ENCODE data around the gene BEST2.

Gene BEST2

GRCh38 chr19:12750851-12751250 lies 740 bp upstream of the BEST2 start:
- Histone ChIP-seq H3K36me3 (ENCODE audit: control insufficient read depth, insufficient read depth, low read length) (peaks cover 14% of the 10 kb centered on the region), H3K27me3 (ENCODE audit: control insufficient read depth, insufficient read depth, low read length, poor library complexity, severe bottlenecking) (peaks cover 43% of the 10 kb centered on the region), H3K9me3 (ENCODE audit: control insufficient read depth, low read length) (no peaks in the 10 kb centered on the region), H3K4me3 (ENCODE audit: insufficient read depth, low read depth, low read length) (no peak overlapping the region), H3K4me1 (ENCODE audit: control insufficient read depth, insufficient read depth, low read length) (peaks cover 8% of the 10 kb centered on the region), H3K27ac (ENCODE audit: insufficient read depth, low read depth, low read length, poor library complexity, severe bottlenecking) (no peak overlapping the region)
- WGBS, 2 experiments = 87 to 89% methylated on average over 9 of the region's 9 CpGs

- Histone ChIP-seq H3K27ac (ENCODE audit: insufficient read depth, low read depth, low read length, poor library complexity, severe bottlenecking) (no peak overlapping the region), H3K36me3 (ENCODE audit: control insufficient read depth, insufficient read depth, low read length) (peaks cover 10% of the 10 kb centered on the region), H3K4me1 (ENCODE audit: control insufficient read depth, insufficient read depth, low read length) (peaks cover 8% of the 10 kb centered on the region), H3K27me3 (ENCODE audit: control insufficient read depth, insufficient read depth, low read length, poor library complexity, severe bottlenecking) (peaks cover 43% of the 10 kb centered on the region), H3K4me3 (ENCODE audit: insufficient read depth, low read depth, low read length) (no peak overlapping the region), H3K9me3 (ENCODE audit: control insufficient read depth, low read length) (no peaks in the 10 kb centered on the region)
- WGBS, 2 experiments = 74 to 75% methylated on average over 21 to 22 of the region's 23 CpGs
Measured at GRCh38 chr19:12752056-12752781, 628 bp downstream of the BEST2 start.

- H3K4me3 ChIP-seq (ENCODE audit: insufficient read depth, low read depth, low read length) = no peak overlapping the region
- peaks cover 11% of the 10 kb centered on the region for H3K4me1 ChIP-seq (ENCODE audit: control insufficient read depth, insufficient read depth, low read length)
- peaks cover 40% of the 10 kb centered on the region for H3K27me3 ChIP-seq (ENCODE audit: control insufficient read depth, insufficient read depth, low read length, poor library complexity, severe bottlenecking)
- H3K9me3 ChIP-seq (ENCODE audit: control insufficient read depth, low read length) = no peaks in the 10 kb centered on the region
- H3K27ac ChIP-seq (ENCODE audit: insufficient read depth, low read depth, low read length, poor library complexity, severe bottlenecking) = no peak overlapping the region
- H3K36me3 ChIP-seq (ENCODE audit: control insufficient read depth, insufficient read depth, low read length) = no peaks in the 10 kb centered on the region
- 90 to 92% methylated on average over 50 of the region's 50 CpGs for WGBS, 2 experiments
Measured at GRCh38 chr19:12754465-12755196, 3.0 kb downstream of the BEST2 start.

GRCh38 chr19:12756150-12756883 lies 4.7 kb downstream of the BEST2 start:
- Histone ChIP-seq H3K4me1 (ENCODE audit: control insufficient read depth, insufficient read depth, low read length) (peaks cover 3% of the 10 kb centered on the region), H3K27me3 (ENCODE audit: control insufficient read depth, insufficient read depth, low read length, poor library complexity, severe bottlenecking) (peaks cover 23% of the 10 kb centered on the region), H3K36me3 (ENCODE audit: control insufficient read depth, insufficient read depth, low read length) (no peaks in the 10 kb centered on the region), H3K27ac (ENCODE audit: insufficient read depth, low read depth, low read length, poor library complexity, severe bottlenecking) (no peak overlapping the region), H3K4me3 (ENCODE audit: insufficient read depth, low read depth, low read length) (no peak overlapping the region), H3K9me3 (ENCODE audit: control insufficient read depth, low read length) (no peaks in the 10 kb centered on the region)
- WGBS, 2 experiments = 90 to 92% methylated on average over 19 of the region's 19 CpGs

GRCh38 chr19:12757544-12758274 lies 6.1 kb downstream of the BEST2 start:
- Histone ChIP-seq H3K27ac (ENCODE audit: insufficient read depth, low read depth, low read length, poor library complexity, severe bottlenecking) (no peak overlapping the region), H3K27me3 (ENCODE audit: control insufficient read depth, insufficient read depth, low read length, poor library complexity, severe bottlenecking) (peaks cover 9% of the 10 kb centered on the region), H3K9me3 (ENCODE audit: control insufficient read depth, low read length) (no peaks in the 10 kb centered on the region), H3K36me3 (ENCODE audit: control insufficient read depth, insufficient read depth, low read length) (no peaks in the 10 kb centered on the region), H3K4me3 (ENCODE audit: insufficient read depth, low read depth, low read length) (peak overlapping the region; percentile 24), H3K4me1 (ENCODE audit: control insufficient read depth, insufficient read depth, low read length) (peaks cover 3% of the 10 kb centered on the region)
- WGBS, 2 experiments = 10% methylated on average over 60 of the region's 60 CpGs

GRCh38 chr19:12759686-12760085 lies 8.1 kb downstream of the BEST2 start:
- peaks cover 3% of the 10 kb centered on the region for H3K4me1 ChIP-seq (ENCODE audit: control insufficient read depth, insufficient read depth, low read length)
- WGBS, 2 experiments = 88% methylated on average over 1 to 6 of the region's 6 CpGs
- H3K27ac ChIP-seq (ENCODE audit: insufficient read depth, low read depth, low read length, poor library complexity, severe bottlenecking) = no peak overlapping the region
- H3K36me3 ChIP-seq (ENCODE audit: control insufficient read depth, insufficient read depth, low read length) = no peaks in the 10 kb centered on the region
- H3K27me3 ChIP-seq (ENCODE audit: control insufficient read depth, insufficient read depth, low read length, poor library complexity, severe bottlenecking) = no peaks in the 10 kb centered on the region
- H3K4me3 ChIP-seq (ENCODE audit: insufficient read depth, low read depth, low read length) = no peak overlapping the region
- no peaks in the 10 kb centered on the region for H3K9me3 ChIP-seq (ENCODE audit: control insufficient read depth, low read length)

- Histone ChIP-seq H3K4me1 (ENCODE audit: control insufficient read depth, insufficient read depth, low read length) (no peaks in the 10 kb centered on the region), H3K4me3 (ENCODE audit: insufficient read depth, low read depth, low read length) (no peak overlapping the region), H3K36me3 (ENCODE audit: control insufficient read depth, insufficient read depth, low read length) (no peaks in the 10 kb centered on the region), H3K27me3 (ENCODE audit: control insufficient read depth, insufficient read depth, low read length, poor library complexity, severe bottlenecking) (no peaks in the 10 kb centered on the region), H3K27ac (ENCODE audit: insufficient read depth, low read depth, low read length, poor library complexity, severe bottlenecking) (no peak overlapping the region), H3K9me3 (ENCODE audit: control insufficient read depth, low read length) (no peaks in the 10 kb centered on the region)
- WGBS, 2 experiments = 95 to 96% methylated on average over 11 of the region's 11 CpGs
Measured at GRCh38 chr19:12763100-12763499, 11.5 kb downstream of the BEST2 start.

- H3K4me1 ChIP-seq (ENCODE audit: control insufficient read depth, insufficient read depth, low read length) = peaks cover 6% of the 10 kb centered on the region
- H3K27me3 ChIP-seq (ENCODE audit: control insufficient read depth, insufficient read depth, low read length, poor library complexity, severe bottlenecking) = no peaks in the 10 kb centered on the region
- no peak overlapping the region for H3K4me3 ChIP-seq (ENCODE audit: insufficient read depth, low read depth, low read length)
- no peaks in the 10 kb centered on the region for H3K9me3 ChIP-seq (ENCODE audit: control insufficient read depth, low read length)
- no peaks in the 10 kb centered on the region for H3K36me3 ChIP-seq (ENCODE audit: control insufficient read depth, insufficient read depth, low read length)
- 96% methylated on average over 16 of the region's 16 CpGs for WGBS, 2 experiments
- no peak overlapping the region for H3K27ac ChIP-seq (ENCODE audit: insufficient read depth, low read depth, low read length, poor library complexity, severe bottlenecking)
Measured at GRCh38 chr19:12764698-12765097, 13.1 kb downstream of the BEST2 start.

GRCh38 chr19:12766051-12766521 lies 14.5 kb downstream of the BEST2 start:
- H3K27me3 ChIP-seq (ENCODE audit: control insufficient read depth, insufficient read depth, low read length, poor library complexity, severe bottlenecking) = peaks cover 6% of the 10 kb centered on the region
- peak overlapping the region; percentile 57 for H3K4me3 ChIP-seq (ENCODE audit: insufficient read depth, low read depth, low read length)
- peaks cover 6% of the 10 kb centered on the region for H3K4me1 ChIP-seq (ENCODE audit: control insufficient read depth, insufficient read depth, low read length)
- H3K9me3 ChIP-seq (ENCODE audit: control insufficient read depth, low read length) = no peaks in the 10 kb centered on the region
- H3K36me3 ChIP-seq (ENCODE audit: control insufficient read depth, insufficient read depth, low read length) = no peaks in the 10 kb centered on the region
- WGBS, 2 experiments = 4 to 5% methylated on average over 30 of the region's 30 CpGs
- peak overlapping the region; percentile 73 for H3K27ac ChIP-seq (ENCODE audit: insufficient read depth, low read depth, low read length, poor library complexity, severe bottlenecking)

Data from ectodermal cell (in vitro differentiated cells).